SU-DHL-6 (cell line): ENCODE measurements around the gene LVRN.

Experiments
- H2AFZ ChIP-seq: fragments of 200-600 bp; sonication (generic); 2 replicates; pipeline ENCODE4 v1.6.1; 2014; ENCODE audit warnings: low read depth, mild to moderate bottlenecking, moderate library complexity, mixed read lengths, antibody characterized with exemption, low read length; ENCODE audit not compliant: severe bottlenecking
- H3F3A ChIP-seq: fragments of 200-600 bp; shearing (Covaris generic); 2 replicates; pipeline ENCODE4 v1.6.0; 2016; ENCODE audit warnings: antibody characterized with exemption, mild to moderate bottlenecking; ENCODE audit not compliant: insufficient read depth
- H3K27ac ChIP-seq: fragments of 200-600 bp; sonication (generic); 2 replicates; pipeline ENCODE4 v1.5.1; 2016; ENCODE audit warnings: low read depth, mild to moderate bottlenecking, low read length, moderate library complexity, mixed read lengths
- H3K27me3 ChIP-seq: fragments of 200-600 bp; sonication (generic), shearing (Covaris generic); 2 replicates; pipeline ENCODE4 v1.6.0; 2014; ENCODE audit warnings: mild to moderate bottlenecking, low read length
- H3K36me3 ChIP-seq: fragments of 200-600 bp; sonication (generic); 2 replicates; pipeline ENCODE4 v1.6.1; 2014; ENCODE audit warnings: mild to moderate bottlenecking, low read length, mixed read lengths
- H3K4me2 ChIP-seq: fragments of 300-600, 200-600 bp; shearing (Covaris generic), sonication (generic); 2 replicates; pipeline ENCODE4 v1.6.0; 2014; ENCODE audit warnings: low read length, low read depth, mild to moderate bottlenecking; ENCODE audit not compliant: poor library complexity, severe bottlenecking
- H3K4me3 ChIP-seq: fragments of 200-600 bp; sonication (generic); 2 replicates; pipeline ENCODE4 v1.5.1; 2014; ENCODE audit warnings: antibody characterized with exemption, low read length, mild to moderate bottlenecking, mixed read lengths; ENCODE audit not compliant: insufficient read depth, poor library complexity, severe bottlenecking
- H3K79me2 ChIP-seq: fragments of 200-600 bp; sonication (generic); 2 replicates; pipeline ENCODE4 v1.6.1; 2014; ENCODE audit warnings: mild to moderate bottlenecking, low read length, moderate library complexity; ENCODE audit not compliant: insufficient read depth
- H3K9ac ChIP-seq: fragments of 200-600 bp; sonication (generic); 2 replicates; pipeline ENCODE4 v1.7.0; 2014; ENCODE audit warnings: mild to moderate bottlenecking, low read length
- H3K9me2 ChIP-seq: fragments of 200-600 bp; sonication (generic); replicated peaks from 2 replicates; pipeline ENCODE4 v1.6.1; 2014; ENCODE audit warnings: low read length; ENCODE audit not compliant: insufficient read depth
- H3K9me3 ChIP-seq: fragments of 200-600 bp; sonication (generic); 2 replicates; pipeline ENCODE4 v1.6.1; 2014; ENCODE audit warnings: low read length, mixed read lengths; ENCODE audit not compliant: insufficient read depth
- H4K20me1 ChIP-seq: fragments of 200-600 bp; sonication (generic); 2 replicates; pipeline ENCODE4 v1.6.1; 2014; ENCODE audit warnings: low read depth, mild to moderate bottlenecking, antibody characterized with exemption, low read length, moderate library complexity, mixed read lengths
- CTCF ChIP-seq: fragments of 200-600 bp; sonication (generic); IDR thresholded peaks from one replicate; pipeline ENCODE4 v1.5.1; 2017; ENCODE audit warnings: antibody characterized with exemption, mild to moderate bottlenecking, low read length, moderate library complexity; ENCODE audit not compliant: insufficient read depth, poor library complexity, severe bottlenecking
- EZH2phosphoT487 ChIP-seq: fragments of 200-600 bp; sonication (generic), shearing (Covaris generic); conservative IDR thresholded peaks from 2 replicates; pipeline ENCODE4 v1.6.1; 2018; ENCODE audit warnings: mild to moderate bottlenecking, antibody characterized with exemption, low read length, moderate library complexity, mixed read lengths

Gene LVRN

GRCh38 chr5:115952588-115952987 is 9.7 kb upstream of the LVRN start:
- H2AFZ ChIP-seq = no peak overlapping the region

GRCh38 chr5:115954144-115954543 is 8.1 kb upstream of the LVRN start:
- Histone ChIP-seq H3K4me2 (no peak overlapping the region), H3K4me3 (no peak overlapping the region), H3F3A (no peaks in the 10 kb centered on the region), H2AFZ (no peak overlapping the region), H3K36me3 (no peaks in the 10 kb centered on the region), H3K27me3 (no peaks in the 10 kb centered on the region), H3K9me2 (no peaks in the 10 kb centered on the region), H3K27ac (no peak overlapping the region), H4K20me1 (no peaks in the 10 kb centered on the region), H3K79me2 (no peaks in the 10 kb centered on the region), H3K9me3 (no peaks in the 10 kb centered on the region), H3K9ac (no peak overlapping the region)
- no peak for TF ChIP-seq CTCF
- TF ChIP-seq EZH2phosphoT487 = no peak

More at GRCh38 chr5:115952588-115952987, 9.7 kb upstream of the LVRN start:
- H3K9me2 ChIP-seq = no peaks in the 10 kb centered on the region
- H3K4me2 ChIP-seq = no peak overlapping the region
- no peaks in the 10 kb centered on the region for H3K36me3 ChIP-seq
- no peaks in the 10 kb centered on the region for H3F3A ChIP-seq
- no peaks in the 10 kb centered on the region for H3K27me3 ChIP-seq
- no peaks in the 10 kb centered on the region for H3K79me2 ChIP-seq
- no peak overlapping the region for H3K27ac ChIP-seq
- no peak for TF ChIP-seq EZH2phosphoT487
- no peak for TF ChIP-seq CTCF
- H3K9me3 ChIP-seq = no peaks in the 10 kb centered on the region
- H4K20me1 ChIP-seq = no peaks in the 10 kb centered on the region
- no peak overlapping the region for H3K4me3 ChIP-seq
- no peak overlapping the region for H3K9ac ChIP-seq

GRCh38 chr5:115956957-115957356 is 5.3 kb upstream of the LVRN start:
- Histone ChIP-seq H3K4me3 (no peak overlapping the region), H3K36me3 (no peaks in the 10 kb centered on the region), H3K79me2 (no peaks in the 10 kb centered on the region), H3K4me2 (no peak overlapping the region), H3K9ac (no peak overlapping the region), H3K27ac (no peak overlapping the region), H3K9me3 (no peaks in the 10 kb centered on the region), H4K20me1 (no peaks in the 10 kb centered on the region), H3K9me2 (no peaks in the 10 kb centered on the region), H3F3A (no peaks in the 10 kb centered on the region), H2AFZ (no peak overlapping the region), H3K27me3 (no peaks in the 10 kb centered on the region)
- TF ChIP-seq CTCF (no peak), EZH2phosphoT487 (no peak)
